ENCODE measurements around the gene DEXI.
A peak's percentile ranks its signal among the peaks of the same experiment; 100 is the strongest.

Gene DEXI

GRCh38 chr16:10906482-10906881 is 35.8 kb downstream of the DEXI start (continued):
- TF ChIP-seq AEBP2 (tag by site-specific recombination; IDR thresholded peaks at IDR 0.05; ENCODE audit: borderline replicate concordance) = no peak
- no peak for TF ChIP-seq ZNF211 (tag by site-specific recombination; IDR thresholded peaks at IDR 0.05; ENCODE audit: low read depth)

DNA sequence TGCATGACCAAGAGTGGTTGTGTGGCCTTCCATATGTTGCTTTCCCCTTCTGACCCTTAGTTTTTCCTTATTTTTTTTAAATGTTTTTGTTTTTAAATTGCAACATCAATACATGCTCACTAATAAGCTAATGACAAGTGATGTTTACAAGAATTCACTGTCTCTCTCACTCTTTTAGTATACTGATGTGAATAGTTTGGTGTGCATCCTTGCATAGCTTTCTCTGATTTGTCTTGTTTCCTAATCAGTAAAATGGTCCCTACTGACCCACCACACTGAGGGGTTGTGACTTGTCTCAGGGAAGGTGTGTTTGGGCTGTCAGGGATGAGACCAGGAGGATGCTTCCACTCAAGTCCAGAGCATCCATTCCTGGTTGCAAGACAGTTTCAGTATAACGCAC is 39.3 kb downstream of the DEXI start:
- TF ChIP-seq KLF9 (tag by site-specific recombination; IDR thresholded peaks at IDR 0.05; ENCODE audit: low read depth) (no peak), ZNF600 (tag by site-specific recombination; IDR thresholded peaks at IDR 0.05) (no peak), ZNF416 (tag by site-specific recombination; IDR thresholded peaks at IDR 0.05) (no peak), ZNF624 (tag by site-specific recombination; IDR thresholded peaks at IDR 0.05) (peak; percentile 68; the same call in 1 of the 2 replicates), KLF17 (tag by site-specific recombination; IDR thresholded peaks at IDR 0.05) (no peak), ZNF514 (tag by site-specific recombination; IDR thresholded peaks at IDR 0.05) (no peak), AEBP2 (tag by site-specific recombination; IDR thresholded peaks at IDR 0.05; ENCODE audit: borderline replicate concordance) (no peak), ZBTB26 (tag by site-specific recombination; optimal IDR thresholded peaks at IDR 0.05) (no peak), SETDB1 (IDR thresholded peaks at IDR 0.05; ENCODE audit: insufficient read length, low read length) (peak; percentile 45), ZNF223 (tag by site-specific recombination; IDR thresholded peaks at IDR 0.05) (no peak)
- TF ChIP-seq, protein P1, sequence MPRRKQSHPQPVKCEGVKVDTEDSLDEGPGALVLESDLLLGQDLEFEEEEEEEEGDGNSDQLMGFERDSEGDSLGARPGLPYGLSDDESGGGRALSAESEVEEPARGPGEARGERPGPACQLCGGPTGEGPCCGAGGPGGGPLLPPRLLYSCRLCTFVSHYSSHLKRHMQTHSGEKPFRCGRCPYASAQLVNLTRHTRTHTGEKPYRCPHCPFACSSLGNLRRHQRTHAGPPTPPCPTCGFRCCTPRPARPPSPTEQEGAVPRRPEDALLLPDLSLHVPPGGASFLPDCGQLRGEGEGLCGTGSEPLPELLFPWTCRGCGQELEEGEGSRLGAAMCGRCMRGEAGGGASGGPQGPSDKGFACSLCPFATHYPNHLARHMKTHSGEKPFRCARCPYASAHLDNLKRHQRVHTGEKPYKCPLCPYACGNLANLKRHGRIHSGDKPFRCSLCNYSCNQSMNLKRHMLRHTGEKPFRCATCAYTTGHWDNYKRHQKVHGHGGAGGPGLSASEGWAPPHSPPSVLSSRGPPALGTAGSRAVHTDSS (tag by site-specific recombination; IDR thresholded peaks at IDR 0.05) = no peak
- Histone ChIP-seq H3K4me3 (ENCODE audit: low read depth, low read length) (no peak overlapping the region), H3K36me3 (ENCODE audit: control insufficient read depth in 2 of 2, insufficient read depth in 1 of 2, low read length in 2 of 2) (no peaks in the 10 kb centered on the region), H3K4me1 (ENCODE audit: control insufficient read depth, insufficient read depth, low read length) (no peaks in the 10 kb centered on the region), H3K9me3 (ENCODE audit: control insufficient read depth, insufficient read depth, low read depth, low read length) (no peaks in the 10 kb centered on the region), H3K27ac (ENCODE audit: extremely low read depth, low read depth, low read length) (no peak overlapping the region)
- ChIA-PET POLR2A (no interaction called here), CTCF (no interaction called here)

GRCh38 chr16:10897134-10897533 is 45.1 kb downstream of the DEXI start:
- Histone ChIP-seq H3K9me3 (ENCODE audit: control insufficient read depth, insufficient read depth, low read depth, low read length) (no peaks in the 10 kb centered on the region), H3K27ac (ENCODE audit: extremely low read depth, low read depth, low read length) (no peak overlapping the region), H3K4me1 (ENCODE audit: control insufficient read depth, insufficient read depth, low read length) (no peaks in the 10 kb centered on the region), H3K36me3 (ENCODE audit: control insufficient read depth in 2 of 2, insufficient read depth in 1 of 2, low read length in 2 of 2) (no peaks in the 10 kb centered on the region), H3K4me3 (ENCODE audit: low read depth, low read length) (no peak overlapping the region)
- CTCF ChIA-PET = no interaction called here
- POLR2A ChIA-PET = no interaction called here
- TF ChIP-seq, protein P1 (tag by site-specific recombination; IDR thresholded peaks at IDR 0.05) = no peak
- TF ChIP-seq ZNF560 (tag by site-specific recombination; IDR thresholded peaks at IDR 0.05; ENCODE audit: borderline replicate concordance) = no peak
- TF ChIP-seq ZBTB49 (tag by site-specific recombination; IDR thresholded peaks at IDR 0.05; ENCODE audit: low read depth) = no peak
- TF ChIP-seq ZNF677 (tag by site-specific recombination; IDR thresholded peaks at IDR 0.05) = no peak
- no peak for TF ChIP-seq SCRT2 (tag by site-specific recombination; IDR thresholded peaks at IDR 0.05)
- no peak for TF ChIP-seq FEZF1 (tag by site-specific recombination; IDR thresholded peaks at IDR 0.05)
- TF ChIP-seq ZNF146 (tag by site-specific recombination; IDR thresholded peaks at IDR 0.05) = no peak
- TF ChIP-seq ZNF239 (tag by site-specific recombination; IDR thresholded peaks at IDR 0.05) = no peak
- no peak for TF ChIP-seq KLF16 (tag by site-specific recombination; IDR thresholded peaks at IDR 0.05)
- no peak for TF ChIP-seq PRDM1 (tag by site-specific recombination; IDR thresholded peaks at IDR 0.05)

Data from HEK293 (cell line).